Kidney capillary endothelial cell (primary cell): ENCODE results near the gene MKLN1.
"Not testable (repeated sequence)": the region's sequence is repeated elsewhere in the genome, so short reads cannot be mapped to it uniquely, and the experiment has no call there.

Experiments used
- DNase-seq: peaks from one replicate; pipeline ENCODE4 v3.0.0-alpha.2; 2018; ENCODE audit warnings: low spot score

The MKLN1 gene

GRCh38 chr7:131401194-131401593 is 73.5 kb downstream of the MKLN1 start:
- DNase-seq: no peak

DNA sequence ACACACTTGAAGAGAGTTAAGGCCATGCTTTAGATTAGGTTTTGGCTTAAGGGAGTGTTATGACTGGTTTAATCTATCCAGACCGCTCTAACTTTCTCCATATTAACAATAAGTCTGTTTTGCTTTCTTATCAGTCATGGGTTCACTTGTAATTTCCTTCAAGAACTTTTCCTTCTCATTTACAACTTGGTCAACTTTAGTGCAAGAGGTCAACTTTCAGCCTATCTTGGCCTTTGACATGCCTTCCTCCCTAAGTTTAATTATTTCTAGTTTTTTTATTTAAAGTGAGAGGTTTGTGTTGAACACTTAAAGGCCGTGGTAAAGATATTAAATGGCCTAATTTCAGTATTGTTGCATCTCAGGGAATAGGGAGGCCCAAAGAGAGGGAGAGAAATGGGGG is 75.6 kb downstream of the MKLN1 start:
- no peak for DNase-seq

GRCh38 chr7:131404226-131404911 is 76.7 kb downstream of the MKLN1 start:
- DNase-seq: no peak

DNA sequence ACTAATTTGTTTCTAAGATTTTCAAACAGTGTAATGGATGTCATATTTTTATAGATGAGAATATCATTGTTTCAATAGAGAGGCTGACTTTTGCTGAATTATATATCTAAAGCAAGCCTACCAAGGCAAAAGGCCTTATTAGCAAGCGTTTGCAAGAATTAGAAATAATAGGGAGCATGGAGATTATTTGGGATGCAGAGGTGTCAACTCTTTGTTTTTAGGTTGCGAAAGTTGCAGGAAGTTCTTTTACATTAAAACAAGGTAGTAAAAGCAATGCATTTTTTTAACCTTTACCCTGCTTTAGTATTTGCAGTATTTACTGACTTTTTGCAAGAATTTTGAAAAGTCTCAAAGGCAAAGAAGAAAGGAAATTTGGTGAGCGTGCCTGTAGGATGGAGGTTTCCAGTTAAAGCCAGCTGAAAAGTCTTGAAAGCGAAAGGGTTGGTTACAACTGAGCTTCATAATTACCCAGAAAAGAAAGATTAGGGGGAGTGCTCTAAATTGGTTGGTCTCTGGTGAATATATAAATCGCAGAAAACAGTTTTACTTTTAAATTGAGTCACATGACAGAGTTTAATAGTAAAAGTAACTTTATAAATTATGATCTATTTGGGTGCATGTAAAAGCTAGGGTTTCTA is 81.6 kb downstream of the MKLN1 start:
- no peak for DNase-seq

- DNase-seq: no peak
Measured at GRCh38 chr7:131412031-131412430, 84.4 kb downstream of the MKLN1 start.

- no peak for DNase-seq
Measured at GRCh38 chr7:131413711-131414110, 86.0 kb downstream of the MKLN1 start.

DNA sequence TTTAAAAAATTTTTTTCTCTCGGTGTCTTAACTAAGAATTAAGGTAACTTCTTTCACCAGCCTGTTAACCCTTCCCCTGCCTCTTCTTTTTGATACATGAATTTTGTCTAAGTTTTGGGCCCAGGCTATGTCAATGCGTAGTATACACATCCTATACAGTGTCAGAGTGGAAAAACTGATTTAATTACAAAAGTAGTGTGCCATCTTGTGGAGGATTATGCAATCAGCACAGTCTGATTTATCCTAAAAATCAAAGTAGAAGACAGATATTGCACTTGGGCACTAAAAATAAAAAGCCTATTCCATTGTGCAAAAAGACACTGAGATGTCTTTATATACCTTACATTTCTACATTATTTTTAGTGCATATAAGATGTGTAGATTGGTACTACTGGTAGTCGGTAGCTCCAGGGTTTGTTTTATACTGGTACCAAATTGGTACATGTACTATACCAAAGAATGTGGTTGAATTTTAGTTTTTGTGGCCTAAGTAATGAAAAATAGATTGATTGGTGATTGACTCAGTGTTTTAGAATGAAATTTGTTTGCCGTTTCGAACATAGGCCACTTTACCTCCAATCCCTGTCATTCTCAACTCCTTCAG is 96.6 kb downstream of the MKLN1 start:
- peak; percentile 44 for DNase-seq

- DNase-seq: no peak
Measured at GRCh38 chr7:131425992-131426391, 98.3 kb downstream of the MKLN1 start.

DNA sequence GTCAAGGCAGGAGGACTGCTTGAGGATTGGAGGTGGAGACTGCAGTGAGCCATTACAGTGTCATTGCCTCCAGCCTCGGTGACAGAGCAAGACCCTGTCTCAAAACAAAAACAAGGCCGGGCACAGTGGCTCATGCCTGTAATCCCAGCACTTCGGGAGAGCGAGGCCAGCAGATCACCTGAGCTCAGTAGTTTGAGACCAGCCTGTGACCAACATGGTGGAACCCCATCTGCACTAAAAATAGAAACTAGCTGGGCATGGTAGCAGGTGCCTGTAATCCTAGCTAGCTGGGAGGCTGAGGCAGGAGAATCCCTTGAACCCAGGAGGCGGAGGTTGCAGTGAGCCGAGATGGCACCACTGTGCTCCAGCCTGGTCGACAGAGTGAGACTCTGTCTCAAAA is 103.2 kb downstream of the MKLN1 start:
- DNase-seq: not testable (repeated sequence)

DNA sequence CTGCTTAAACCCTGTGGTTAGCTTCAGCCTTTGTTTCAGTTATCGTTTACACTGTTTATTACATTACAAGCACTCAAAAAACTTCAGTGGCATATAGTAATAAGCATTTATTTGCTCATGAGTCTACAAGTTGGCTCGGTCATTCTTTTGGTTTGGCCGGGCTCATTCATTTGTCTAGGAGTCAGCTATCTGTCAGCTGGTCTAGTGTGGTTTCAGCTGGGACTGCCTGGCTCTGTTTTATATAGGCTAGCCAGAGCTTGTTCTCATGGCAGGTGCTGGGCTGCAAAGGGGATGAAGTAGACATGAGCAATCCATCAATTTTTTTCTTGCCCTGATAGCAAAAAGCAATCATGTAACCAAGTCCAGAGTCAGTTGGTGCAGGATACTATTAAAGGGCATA is 103.6 kb downstream of the MKLN1 start:
- no peak for DNase-seq

GRCh38 chr7:131431756-131432155 is 104.1 kb downstream of the MKLN1 start:
- DNase-seq: no peak

DNA sequence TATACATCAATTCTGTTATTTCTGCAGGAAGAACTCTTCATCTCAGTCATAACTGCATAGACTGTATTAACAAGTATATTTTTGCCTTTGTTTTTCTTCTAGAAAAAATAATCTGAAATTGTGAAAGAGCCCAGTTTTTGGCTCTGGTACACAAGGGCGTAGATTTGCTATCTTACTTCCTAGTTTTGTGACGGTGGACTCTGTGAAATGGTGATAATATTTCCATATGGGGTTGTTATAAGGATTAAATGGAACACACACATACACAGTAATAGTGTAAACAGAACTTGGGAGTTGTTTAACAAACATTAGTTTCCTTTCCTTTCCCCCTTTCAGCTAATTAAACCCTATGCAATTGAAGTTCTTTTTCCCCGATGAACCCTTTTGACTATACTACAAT is 108.7 kb downstream of the MKLN1 start:
- DNase-seq: no peak

DNA sequence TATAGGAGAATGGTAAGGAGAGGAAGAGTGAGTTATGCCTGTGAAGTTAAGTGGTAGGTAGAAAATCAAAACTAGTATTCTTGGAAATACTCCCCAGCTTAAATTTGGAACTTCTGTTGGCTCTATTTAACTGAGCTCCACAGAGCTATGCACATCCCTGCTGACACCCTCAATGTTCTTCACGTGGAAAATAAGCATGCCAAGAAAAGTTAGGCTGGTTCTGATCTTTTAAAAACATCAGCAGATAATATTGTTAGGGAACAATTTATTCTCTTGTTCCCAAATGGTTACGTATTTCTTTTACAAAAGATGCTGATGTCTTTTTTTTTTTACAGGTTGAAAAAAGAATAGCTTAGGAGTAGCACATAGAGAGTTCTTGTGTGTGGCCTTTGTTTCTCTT is 111.3 kb downstream of the MKLN1 start:
- DNase-seq: no peak

DNA sequence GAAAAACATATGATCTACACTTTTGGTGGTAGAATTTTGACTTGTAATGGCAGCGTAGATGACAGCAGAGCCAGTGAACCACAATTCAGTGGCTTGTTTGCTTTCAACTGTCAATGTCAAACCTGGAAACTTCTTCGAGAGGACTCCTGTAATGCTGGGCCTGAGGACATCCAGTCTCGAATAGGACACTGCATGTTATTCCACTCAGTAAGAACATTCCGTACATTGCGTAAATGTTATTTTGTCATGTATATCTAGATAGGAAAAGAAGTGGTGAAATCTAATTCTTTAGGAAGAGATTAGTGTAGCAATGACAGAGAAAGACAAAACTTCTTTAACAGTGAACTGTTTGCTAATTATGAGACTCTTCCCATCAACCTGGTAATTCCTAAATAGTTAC is 115.8 kb downstream of the MKLN1 start:
- no peak for DNase-seq

GRCh38 chr7:131444683-131445082 is 117.0 kb downstream of the MKLN1 start:
- no peak for DNase-seq

DNA sequence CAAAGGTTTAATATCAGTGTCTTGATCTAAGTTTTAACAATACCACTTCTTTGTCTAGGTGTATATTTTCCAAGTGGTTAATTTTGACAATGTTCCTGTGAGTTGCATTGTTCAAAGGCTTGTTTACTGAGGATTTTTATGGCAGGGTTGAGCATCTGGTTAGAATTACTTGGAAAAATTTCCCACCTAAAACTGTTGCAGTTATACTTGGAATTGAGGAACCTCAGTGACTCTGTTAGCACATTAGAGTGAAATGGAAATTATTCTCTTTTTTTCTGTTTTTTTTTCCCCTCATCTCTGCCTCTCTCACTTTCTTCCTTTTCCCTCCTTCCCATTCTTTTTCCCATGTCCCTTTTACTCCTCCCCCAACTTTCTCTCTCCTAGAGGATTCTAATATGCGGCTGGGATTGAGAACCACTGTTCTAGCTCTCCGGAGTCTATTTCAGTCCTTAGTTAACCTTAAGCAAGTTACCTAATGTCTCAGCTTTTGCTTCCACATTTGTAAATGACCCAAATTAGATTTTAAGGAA is 121.8 kb downstream of the MKLN1 start:
- DNase-seq: no peak

DNA sequence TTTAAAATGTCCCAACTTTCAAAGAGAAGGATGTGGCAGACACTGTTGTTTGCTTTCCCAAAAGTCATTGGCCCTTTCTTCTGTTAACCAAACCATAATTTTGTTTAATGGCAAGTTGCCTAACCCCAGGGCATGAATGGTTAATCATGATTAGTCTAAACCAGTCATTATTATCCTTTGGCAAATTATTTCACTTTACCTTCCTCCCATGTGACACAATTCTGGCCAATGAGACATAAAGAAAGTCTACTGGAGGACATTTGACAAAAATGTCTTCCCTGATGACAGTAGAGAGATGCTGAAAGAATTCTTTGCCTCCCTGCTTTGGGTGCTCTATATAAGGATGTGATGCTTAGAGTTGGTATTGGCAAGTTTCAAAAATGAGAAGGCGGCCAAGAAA is 126.8 kb downstream of the MKLN1 start:
- no peak for DNase-seq

DNA sequence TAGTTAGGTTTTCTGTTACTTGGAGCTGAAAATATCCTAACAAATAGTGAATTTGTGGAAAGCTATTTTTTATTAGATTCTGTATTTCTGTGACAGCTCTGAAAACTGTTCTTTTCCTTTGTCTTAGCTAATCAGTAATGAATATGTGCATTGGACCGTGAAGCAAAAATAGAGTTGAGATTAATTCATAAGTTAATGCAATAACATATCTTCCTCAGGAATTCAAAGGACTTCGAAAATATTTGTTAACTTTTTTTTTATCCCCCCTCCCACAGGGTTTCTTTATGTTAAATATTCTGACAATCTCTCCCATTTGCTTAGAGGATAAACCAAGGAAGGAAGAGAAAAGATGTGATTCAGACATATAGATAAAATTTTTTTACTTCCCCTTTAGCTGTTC is 127.3 kb downstream of the MKLN1 start:
- no peak for DNase-seq

- DNase-seq: no peak
Measured at GRCh38 chr7:131455546-131455945, 127.9 kb downstream of the MKLN1 start.

- DNase-seq: no peak
Measured at GRCh38 chr7:131456338-131456737, 128.7 kb downstream of the MKLN1 start.

DNA sequence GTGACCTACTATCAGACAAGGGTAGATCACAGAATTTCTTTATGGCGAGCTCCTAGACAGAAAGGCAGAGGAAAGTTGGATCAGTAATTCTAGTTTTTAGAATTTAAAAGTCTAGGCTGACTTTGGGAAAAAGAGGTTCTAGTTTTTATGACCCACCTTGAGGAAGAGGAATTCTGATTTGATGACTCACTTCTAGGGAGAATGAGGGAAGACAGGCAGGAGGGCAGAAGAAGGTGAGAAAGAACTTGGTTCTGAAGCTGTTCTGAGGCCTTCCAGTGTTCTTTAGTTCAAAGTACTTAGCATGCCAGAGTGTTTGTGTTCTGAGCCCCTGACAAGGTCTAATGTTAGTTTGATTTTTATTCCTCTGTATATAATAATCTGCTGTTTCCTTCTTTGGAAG is 131.6 kb downstream of the MKLN1 start:
- DNase-seq: no peak

GRCh38 chr7:131462059-131462458 is 134.4 kb downstream of the MKLN1 start:
- DNase-seq: no peak

- DNase-seq: not testable (repeated sequence)
Measured at GRCh38 chr7:131462715-131463114, 135.0 kb downstream of the MKLN1 start.
